ENCODE results near the gene CARF.

CARF gene

GRCh38 chr2:203025592-203025991 lies 113.5 kb downstream of the CARF start:
- no peak for DNase-seq

GRCh38 chr2:203030545-203030944 lies 118.5 kb downstream of the CARF start:
- DNase-seq, result no peak

DNA sequence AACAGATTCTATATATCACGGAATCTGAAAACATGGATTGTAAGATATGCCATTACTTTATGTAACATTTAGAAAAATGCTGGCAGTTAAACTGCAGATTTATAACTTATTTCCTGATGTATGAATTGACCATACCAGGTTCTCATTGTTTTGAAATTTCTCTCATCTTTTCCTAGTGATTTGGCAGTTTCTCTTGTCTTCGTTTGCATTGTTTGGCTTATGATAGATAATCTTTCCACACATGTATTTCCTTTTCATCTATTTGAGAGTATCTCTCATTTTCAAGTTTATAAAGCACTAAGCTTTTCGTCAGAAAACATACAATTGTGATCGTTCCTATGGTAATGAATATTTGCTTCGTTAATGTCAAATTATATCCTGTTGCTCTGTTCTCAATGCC lies 118.9 kb downstream of the CARF start:
- DNase-seq, result no peak

DNA sequence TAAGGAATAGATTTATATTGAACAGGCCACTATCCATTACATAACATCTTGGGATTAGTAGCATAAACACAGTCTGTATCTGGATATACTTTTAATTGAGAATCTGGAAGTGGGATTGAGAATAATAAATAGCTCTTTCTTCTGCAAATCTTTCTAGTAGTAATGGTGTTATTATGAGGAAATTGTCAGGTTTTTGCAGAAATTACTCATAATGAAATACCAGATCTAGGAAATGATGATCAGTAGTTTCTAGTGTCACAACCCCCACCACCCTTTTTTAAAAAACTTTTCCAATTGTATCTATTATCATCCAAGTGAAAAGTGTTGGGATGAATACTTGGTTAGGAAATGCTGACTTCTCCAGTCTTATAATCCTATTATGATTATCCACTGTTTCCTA lies 121.3 kb downstream of the CARF start:
- no peak for DNase-seq

- DNase-seq, result no peak
Observed at GRCh38 chr2:203035879-203036470, 123.9 kb downstream of the CARF start.

All from activated CD4-positive, alpha-beta T cell treated with anti-CD3 and anti-CD28 coated beads for 1 hour (primary cell).